Kidney (tissue), 14 donors: ENCODE data around the gene EHF. TPM values are rescaled to one million over a fixed set of nuclear protein-coding genes. Genes with fewer than 3 reads are reported as not detected.
A peak's percentile ranks its signal among the peaks of the same experiment; 100 is the strongest.

ENCODE experiments used
- DNase-seq, 5 donors: peaks; one replicate each; pipeline ENCODE4 v3.0.0-alpha.2; 2013 to 2020
- FAIRE-seq: peaks from 2 replicates; lab custom pipeline; 2012; peaks lifted over from hg19 to GRCh38; lab: Jason Lieb, UNC
- H3K27ac ChIP-seq, 2 donors: one replicate each; pipeline ENCODE4 v1.7.0; 2013; ENCODE audit warnings: low read depth in 2 of 2, low read length in 2 of 2, inconsistent platforms in 1 of 2
- H3K27me3 ChIP-seq: one replicate; pipeline ENCODE4 v1.7.1; 2013; ENCODE audit warnings: low read length, inconsistent platforms; ENCODE audit not compliant: control insufficient read depth, insufficient read depth
- H3K36me3 ChIP-seq, 3 donors: one replicate each; pipeline versions ENCODE4 v1.7.0 to v1.7.1; 2013; ENCODE audit warnings: low read length in 3 of 3, control low read depth in 1 of 3, inconsistent platforms in 1 of 3; ENCODE audit not compliant: insufficient read depth in 3 of 3, control insufficient read depth in 2 of 3
- H3K4me1 ChIP-seq, 3 donors: one replicate each; pipeline versions ENCODE4 v1.7.0 to v1.7.1; 2013; ENCODE audit warnings: low read length in 3 of 3, inconsistent platforms in 1 of 3, low read depth in 1 of 3; ENCODE audit not compliant: control insufficient read depth in 2 of 3, insufficient read depth in 2 of 3
- H3K4me3 ChIP-seq, 3 donors: one replicate each; pipeline versions ENCODE4 v1.7.0 to v1.8.1; 2013; ENCODE audit warnings: low read length in 3 of 3, control low read depth in 1 of 3, inconsistent platforms in 1 of 3
- H3K9ac ChIP-seq, 3 donors: one replicate each; pipeline versions ENCODE4 v1.7.0 to v1.7.1; 2013; ENCODE audit warnings: low read length in 3 of 3, control low read depth in 1 of 3, inconsistent platforms in 1 of 3
- H3K9me3 ChIP-seq, 3 donors: one replicate each; pipeline versions ENCODE4 v1.7.0 to v1.7.1; 2013; ENCODE audit warnings: low read length in 3 of 3, control low read depth in 1 of 3, inconsistent platforms in 1 of 3; ENCODE audit not compliant: control insufficient read depth in 2 of 3, insufficient read depth in 1 of 3
- CTCF ChIP-seq: IDR thresholded peaks from 3 replicates; pipeline ENCODE4 v1.5.1; 2012; ENCODE audit warnings: mild to moderate bottlenecking, moderate library complexity, borderline replicate concordance; ENCODE audit not compliant: insufficient read depth; ENCODE audit errors: extremely low read depth
- intact Hi-C: fragments of 100-400 bp; cut with DNase I; formaldehyde crosslinking; loops from one replicate; pipeline ENCODE4 v1.11.1; 2022
- polyA plus RNA-seq: library from polyadenylated mRNA; stranded (reverse); fragments of 350-450 nt; fragmentation: Illumina TruSeq; extraction: RNeasy Lipid Tissue Mini Kit (QIAGEN cat#74804); gene quantifications from one replicate; pipeline ENCODE4 v1.2.3, GENCODE V29; 2014; ENCODE audit warnings: low read depth, low replicate concordance; ENCODE audit not compliant: insufficient read depth
- total RNA-seq: library from RNA; stranded (reverse); fragmentation: NEBNext Ultra II Directional; extraction: Animal tissue kit (Norgen Biotek cat#: 25700); gene quantifications from one replicate; pipeline ENCODE4 v1.2.1, GENCODE V29; 2021
- donor health status: control.
- donor health status: control.
- donor health status: control.
- donor health status: control.
- donor health status: control.
- donor health status: DM: yes; HTN: yes; CAD: no.
- donor health status: Normal renal cell carcinoma (clear cell type).

The EHF gene
- total and polyA plus RNA-seq, 2 donors from 2014 or later: 4.7 to 65.5 TPM

DNA sequence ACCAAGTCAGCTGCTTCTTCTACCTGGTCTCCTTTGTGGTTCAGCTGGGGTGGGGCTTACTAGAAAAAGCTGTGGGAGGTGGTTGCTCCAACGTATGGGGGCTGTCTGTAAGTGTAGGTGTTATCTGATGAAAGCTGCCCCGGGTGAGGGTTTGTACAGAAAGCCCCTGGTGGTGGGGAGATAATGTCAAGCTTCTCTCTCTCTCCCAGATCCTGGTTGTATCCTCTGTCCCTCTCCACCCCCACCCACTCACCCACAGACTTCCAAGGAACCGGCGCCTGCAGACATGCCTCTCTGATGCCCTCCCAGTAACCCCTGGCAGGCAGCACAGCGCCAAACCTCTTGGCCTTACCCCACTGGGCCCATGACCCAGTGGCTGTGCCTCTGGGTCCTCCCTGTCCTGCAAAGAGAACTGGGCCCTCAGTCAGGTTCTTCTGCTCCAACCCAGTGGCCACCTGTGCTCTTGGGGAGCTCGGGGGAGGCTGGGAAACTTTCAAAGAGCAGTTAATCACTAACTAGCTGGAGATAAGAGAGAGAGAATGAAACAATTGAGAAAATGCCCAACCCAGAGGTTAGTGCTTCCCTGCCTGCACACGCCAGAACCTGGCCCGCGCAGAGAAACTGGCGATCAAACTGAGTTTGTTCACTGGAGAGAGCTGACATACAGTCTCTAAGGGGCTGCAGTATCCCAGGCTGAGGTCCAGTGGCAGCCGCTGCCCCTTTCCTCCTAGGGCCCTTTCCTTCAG is 20.4 kb upstream of the EHF start:
- TF ChIP-seq CTCF: no peak
- no peaks in the 10 kb centered on the region for H3K9me3 ChIP-seq
- H3K27ac ChIP-seq: peak overlapping the region; percentile 19 to 71
- no peak overlapping the region for H3K4me3 ChIP-seq
- H3K27me3 ChIP-seq: no peaks in the 10 kb centered on the region
- peak; percentile 36 to 78 (median 61) for DNase-seq
- intact Hi-C loops: no loop called here
- peak overlapping the region in 1 of 3 donors; percentile 41 for H3K9ac ChIP-seq
- no peak for FAIRE-seq
- peaks cover 0 to 35% (median 19%) of the 10 kb centered on the region in 3 donors for H3K4me1 ChIP-seq
- no peaks in the 10 kb centered on the region for H3K36me3 ChIP-seq

- H3K4me1 ChIP-seq: peaks cover 0 to 35% (median 21%) of the 10 kb centered on the region in 3 donors
- H3K27ac ChIP-seq: peak overlapping the region; percentile 19 to 65
- FAIRE-seq (no peak), DNase-seq (peak in 3 of 5 donors; percentile 56 to 81 (median 75))
- no peaks in the 10 kb centered on the region for H3K27me3 ChIP-seq
- intact Hi-C loops: no loop called here
- H3K36me3 ChIP-seq: no peaks in the 10 kb centered on the region
- no peak for TF ChIP-seq CTCF
- no peaks in the 10 kb centered on the region for H3K9me3 ChIP-seq
- peak overlapping the region in 1 of 3 donors; percentile 41 for H3K9ac ChIP-seq
- H3K4me3 ChIP-seq: no peak overlapping the region
Measured at GRCh38 chr11:34601085-34601444, 19.8 kb upstream of the EHF start.

DNA sequence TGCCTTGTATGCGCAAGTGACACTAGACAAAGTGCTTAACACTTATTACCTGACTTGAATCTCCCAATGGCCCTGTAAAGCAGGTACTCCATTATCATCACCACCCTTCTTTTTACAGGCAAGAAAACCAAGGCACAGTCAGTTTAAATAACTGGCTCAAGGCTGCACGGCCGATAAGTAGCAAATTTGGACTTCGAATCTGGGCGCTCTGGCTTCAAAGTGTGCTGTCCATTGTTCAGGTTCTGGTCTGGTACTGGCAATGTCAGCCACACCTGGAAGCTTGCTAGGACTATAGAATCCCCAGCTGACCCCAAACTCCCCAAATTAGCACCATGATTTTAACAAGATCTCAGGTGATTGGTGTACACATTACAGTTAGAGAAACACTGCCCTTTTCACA is 19.3 kb upstream of the EHF start:
- Histone ChIP-seq H3K4me3 (no peak overlapping the region), H3K4me1 (peaks cover 0 to 35% (median 21%) of the 10 kb centered on the region in 3 donors), H3K27ac (peak overlapping the region in 1 of 2 donors; percentile 65), H3K9ac (peak overlapping the region in 1 of 3 donors; percentile 41), H3K27me3 (no peaks in the 10 kb centered on the region), H3K9me3 (no peaks in the 10 kb centered on the region), H3K36me3 (no peaks in the 10 kb centered on the region)
- FAIRE-seq (no peak), DNase-seq (no peak)
- TF ChIP-seq CTCF: no peak
- intact Hi-C loops: no loop called here
